Stimulated activated naive CD4-positive, alpha-beta T cell (primary cell): ENCODE results near the gene LAMB4.

Experiments used
- DNase-seq, 6 experiments: peaks; one replicate each; lab custom pipeline; 2025; lab: John Stamatoyannopoulos, UW

The LAMB4 gene

DNA sequence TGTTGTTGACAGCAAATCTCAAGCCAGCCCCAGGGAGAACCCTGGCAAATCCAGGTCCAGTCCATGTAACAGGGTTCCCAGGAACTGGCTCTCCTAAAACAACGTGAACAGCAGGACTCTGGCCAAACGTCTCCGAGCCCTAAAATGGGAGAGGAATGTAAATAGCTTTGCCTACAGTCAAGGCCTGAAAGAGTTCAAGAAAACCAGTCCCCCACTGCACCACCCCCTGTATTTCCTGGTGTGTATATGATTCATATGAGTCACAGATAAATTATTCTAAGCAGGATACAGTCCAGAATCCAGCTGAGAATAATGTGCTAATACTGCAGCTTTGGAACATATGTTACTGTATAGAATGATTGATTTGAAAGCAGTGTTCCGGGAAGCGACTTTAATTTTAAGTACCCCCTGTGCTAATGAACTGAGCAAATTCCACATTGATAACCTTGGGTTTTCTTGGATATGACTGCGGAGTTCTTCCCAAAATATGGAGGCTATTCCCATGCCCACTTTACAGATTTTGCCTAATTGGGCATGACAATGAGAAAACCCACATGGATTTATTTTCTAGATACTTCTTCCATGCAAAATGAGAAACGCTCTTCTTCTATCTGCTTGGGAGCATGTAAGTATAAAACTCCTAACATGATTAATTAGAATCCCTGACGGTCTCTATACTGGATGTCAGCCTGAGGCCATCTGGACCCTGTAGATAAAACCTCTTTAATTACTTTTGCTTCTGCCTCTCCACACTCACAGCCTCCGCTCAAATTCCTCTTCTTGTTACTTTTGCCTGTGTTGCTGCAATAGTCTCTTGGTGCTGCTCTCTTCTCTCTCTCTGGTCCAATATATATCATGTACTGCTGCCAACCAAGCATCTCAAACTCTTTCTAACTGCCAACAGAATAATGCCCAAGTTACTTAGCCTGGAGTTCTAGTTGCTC is 50.2 kb downstream of the LAMB4 start:
- DNase-seq, result no peak

DNA sequence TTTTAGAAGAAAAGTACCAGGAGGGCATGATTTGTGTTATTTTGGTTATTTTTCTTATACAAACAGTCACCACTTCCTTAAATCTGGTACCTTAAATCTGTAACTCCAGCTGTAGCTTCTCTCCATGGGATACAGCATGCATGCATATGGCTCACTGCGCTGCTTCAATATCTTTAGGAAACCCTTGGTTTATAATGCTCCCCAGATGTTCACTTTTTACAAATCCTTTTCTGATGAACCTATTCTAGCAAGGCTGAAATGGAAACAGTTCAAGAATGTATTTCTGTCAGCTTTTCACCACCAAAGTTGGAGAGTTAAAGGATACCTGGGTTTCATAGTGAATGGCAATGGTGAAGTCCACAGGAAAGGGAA is 50.9 kb downstream of the LAMB4 start:
- no peak for DNase-seq

DNA sequence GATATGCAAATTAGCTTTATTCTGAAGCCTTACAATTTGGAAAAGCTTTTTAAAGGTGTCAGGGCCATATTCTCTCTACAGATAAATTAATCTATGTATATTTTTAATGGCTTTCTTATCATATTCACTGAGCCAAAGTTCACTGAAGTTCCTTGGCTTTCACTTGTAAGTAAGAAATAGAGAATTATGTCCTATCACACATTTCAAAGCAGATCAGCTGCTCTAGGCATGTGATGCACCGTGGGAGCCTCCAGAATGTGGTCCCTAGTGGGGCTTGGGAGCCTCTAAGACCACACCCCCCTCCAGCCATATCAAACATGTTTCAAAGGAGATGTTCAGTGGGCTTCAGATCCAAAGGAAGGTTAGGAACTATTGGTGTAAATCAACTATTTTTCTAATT is 51.5 kb downstream of the LAMB4 start:
- no peak for DNase-seq

DNA sequence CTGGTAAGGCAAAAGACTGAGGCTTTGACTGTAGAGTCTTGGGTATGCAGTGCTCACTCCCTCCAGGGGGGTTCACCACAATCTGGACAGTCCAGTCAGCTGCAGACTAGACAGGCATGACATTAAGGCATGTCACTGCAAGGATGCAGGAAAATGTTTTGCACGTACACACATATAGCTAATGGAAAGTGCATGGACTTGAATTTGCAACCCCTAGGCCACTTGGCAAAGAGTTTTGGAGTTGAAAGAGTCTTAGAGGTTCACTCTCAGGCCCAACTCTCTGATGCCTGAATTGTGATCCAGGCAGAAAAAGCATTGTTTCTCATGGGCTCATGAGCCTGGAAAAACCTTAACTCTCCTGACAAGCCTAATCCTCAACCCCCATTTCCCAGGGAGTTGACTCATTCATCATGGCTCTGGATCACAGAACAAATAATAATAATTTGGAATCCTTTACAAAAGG is 51.9 kb downstream of the LAMB4 start:
- no peak for DNase-seq

DNA sequence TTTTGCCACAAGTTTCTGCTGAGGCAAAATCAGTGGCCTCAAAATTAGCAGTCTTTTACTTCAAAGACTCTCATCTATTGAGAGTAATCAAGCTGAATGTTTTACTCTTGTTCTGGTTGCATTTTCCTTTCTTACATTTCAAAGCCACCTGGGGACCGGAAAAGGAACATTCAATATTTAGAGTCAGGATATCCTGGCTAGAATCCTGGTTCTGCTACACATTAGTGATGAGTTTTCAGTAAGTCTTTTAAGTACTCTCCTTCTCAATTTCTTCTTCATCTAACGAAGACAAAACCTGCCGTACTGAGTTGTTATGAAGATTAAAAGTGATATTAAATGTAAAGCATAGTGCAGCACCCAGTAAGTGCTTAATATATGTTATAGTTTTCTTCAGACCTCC is 52.5 kb downstream of the LAMB4 start:
- no peak for DNase-seq

DNA sequence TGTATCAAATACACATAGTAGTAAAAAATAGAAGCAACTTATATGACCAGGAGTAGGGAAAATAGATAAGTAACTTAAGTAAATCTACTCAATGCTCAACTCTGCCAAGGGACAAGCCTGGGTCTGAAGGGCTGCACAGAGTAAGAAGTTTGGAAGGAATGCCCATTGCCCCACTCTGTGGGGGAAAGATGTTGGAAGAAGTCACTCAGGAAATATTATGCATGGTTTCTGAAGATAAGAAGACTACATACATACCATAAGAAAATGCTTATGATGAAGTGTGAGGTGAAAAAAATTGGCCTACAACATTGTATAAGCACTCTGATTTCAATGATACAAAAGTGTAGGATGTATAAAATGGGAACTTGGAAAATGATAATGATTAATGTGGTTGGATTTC is 54.0 kb downstream of the LAMB4 start:
- DNase-seq, result no peak

DNA sequence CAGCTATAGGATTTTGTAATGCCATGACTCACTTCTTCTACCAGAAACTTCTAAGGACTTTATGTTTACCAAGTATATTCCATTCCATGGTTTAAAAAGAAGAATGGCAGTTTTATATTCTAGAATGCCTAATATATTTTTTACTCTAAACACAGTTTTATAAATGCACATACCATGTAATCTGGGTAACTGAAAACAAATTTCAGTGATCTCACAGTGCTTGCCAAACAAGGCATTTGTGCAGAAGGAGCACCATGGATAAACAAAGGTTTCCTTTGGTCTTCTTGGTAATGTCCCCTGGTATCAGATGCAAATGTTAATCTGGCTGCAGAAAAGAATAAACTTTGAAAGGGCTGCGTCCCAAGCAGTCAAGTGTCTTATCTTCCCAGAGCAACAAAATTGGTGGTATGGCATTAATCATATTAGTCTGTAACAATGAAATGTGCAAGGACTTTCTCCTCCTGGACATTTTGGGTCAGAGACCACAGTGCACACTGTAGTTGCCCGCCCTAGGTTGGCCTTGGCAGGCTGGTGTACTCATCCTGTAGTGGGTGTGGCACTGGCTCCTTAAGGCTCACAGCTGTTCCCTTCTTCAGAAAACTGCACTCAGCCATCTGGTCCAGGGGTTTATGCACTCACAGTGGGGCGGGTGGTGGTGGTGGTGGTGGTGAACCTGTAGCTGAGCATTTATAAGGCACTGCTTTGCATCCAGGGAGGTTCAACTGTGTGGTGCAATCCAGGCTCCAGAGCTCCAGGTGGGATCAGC is 56.7 kb downstream of the LAMB4 start:
- DNase-seq, result no peak

DNA sequence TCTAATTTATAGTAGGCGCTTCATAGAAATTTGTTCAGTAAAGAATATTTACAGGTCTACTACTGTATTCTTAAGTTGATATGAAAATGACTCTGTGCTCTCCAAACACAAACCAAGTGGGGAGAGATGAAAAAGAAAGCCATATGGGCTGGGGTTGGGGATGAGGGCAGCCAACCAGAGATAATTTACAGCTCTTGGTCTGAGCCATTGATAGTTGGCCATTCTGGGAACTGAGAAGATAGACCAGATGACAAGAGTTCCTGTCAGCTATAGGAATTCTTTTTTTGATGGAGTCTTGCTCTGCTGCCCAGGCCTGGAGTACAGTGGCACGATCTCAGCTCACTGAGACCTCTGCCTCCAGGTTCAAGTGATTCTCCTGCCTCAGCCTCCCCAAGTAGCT is 57.4 kb downstream of the LAMB4 start:
- no peak for DNase-seq

DNA sequence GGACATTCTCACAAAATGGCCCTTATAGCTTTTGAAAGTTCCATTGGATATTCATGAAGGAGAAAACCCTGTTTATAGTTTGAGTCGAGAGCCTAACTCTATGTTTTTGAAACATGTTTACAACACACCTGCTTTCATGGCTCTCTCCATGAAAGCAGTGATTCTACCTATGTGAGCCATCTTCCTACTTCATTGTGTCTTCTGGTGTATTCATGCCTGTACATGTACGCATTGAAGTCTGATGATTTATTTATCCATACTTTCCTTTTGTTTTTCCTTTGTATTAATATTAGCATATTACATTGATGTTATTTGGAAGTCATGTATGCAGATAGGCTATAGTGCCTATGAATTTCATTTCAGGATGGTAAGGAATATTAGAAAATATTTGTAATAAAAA is 58.0 kb downstream of the LAMB4 start:
- no peak for DNase-seq

DNA sequence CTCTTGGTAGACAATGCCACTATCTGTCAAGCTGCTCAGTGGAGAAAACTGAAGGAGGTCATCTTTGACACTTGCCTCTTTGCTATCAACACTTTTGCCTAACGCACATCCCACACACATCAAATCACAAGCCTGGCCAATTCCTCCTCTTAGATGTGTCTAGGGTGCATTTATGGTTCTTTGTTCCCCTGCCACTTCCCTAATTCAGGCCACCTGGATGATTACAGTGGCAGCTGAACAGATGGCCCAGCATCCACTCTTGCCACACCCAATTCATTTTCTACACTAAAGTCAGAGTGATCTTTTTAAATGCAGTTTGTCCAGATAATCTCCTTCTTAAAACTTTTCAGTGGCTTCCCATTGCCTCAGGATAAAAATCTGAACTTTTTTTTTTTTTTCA is 58.6 kb downstream of the LAMB4 start:
- no peak for DNase-seq

DNA sequence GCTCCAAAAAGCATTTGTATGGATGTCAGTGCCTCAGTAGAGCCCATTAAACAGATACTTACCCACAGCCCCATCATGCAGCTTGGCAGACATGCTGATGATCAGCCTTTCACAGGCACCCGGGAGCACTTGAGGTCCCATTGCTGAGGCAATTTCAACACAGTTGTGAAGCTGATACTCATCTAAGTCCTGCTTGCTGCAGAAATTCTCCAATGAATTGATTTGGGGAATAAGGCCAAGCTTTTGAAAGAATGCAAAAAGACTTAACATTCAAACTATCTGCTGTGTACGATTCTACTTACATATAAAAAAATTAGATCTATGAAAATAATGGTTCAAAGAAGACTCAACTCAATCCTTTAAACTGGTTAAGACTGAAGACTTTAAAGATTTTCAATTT is 60.5 kb downstream of the LAMB4 start:
- DNase-seq, result no peak

DNA sequence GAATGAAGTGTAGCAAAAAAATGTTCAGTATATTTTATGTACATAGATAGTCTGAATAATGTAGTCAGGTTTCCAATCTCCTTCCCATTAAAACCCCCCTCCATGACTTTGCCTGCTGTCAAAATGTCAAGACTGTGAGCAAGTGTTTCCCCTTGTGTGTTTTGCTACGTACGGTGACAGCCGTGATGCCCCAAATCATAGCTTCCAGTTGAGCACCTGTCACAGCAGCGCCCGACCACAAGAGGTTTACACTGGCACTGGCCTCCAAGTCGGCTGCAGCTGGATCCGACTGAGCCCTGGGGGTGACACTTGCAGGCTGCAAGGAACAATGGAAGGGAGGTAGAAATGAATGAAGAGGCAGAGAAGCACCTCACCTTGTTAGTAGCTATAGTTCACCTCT is 62.3 kb downstream of the LAMB4 start:
- DNase-seq, result no peak

DNA sequence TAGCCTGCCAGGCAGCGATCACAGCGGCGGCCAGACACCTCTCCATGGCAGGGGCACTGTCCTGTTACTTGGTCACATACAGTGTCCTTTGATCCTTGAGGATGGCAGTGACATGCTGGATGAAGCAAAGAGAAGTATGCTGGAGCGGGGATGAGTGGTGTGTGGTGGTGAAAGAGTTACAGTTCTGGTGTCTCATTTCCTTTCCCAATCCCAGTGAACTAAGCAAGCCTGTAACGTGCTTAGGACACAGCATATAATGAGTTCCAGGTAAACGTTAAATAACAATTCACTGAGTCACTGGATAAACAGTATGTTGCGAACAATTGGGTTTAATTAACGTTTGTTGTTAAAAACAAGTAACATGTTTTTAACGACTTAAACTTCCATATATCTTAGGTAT is 63.7 kb downstream of the LAMB4 start:
- DNase-seq, result no peak

DNA sequence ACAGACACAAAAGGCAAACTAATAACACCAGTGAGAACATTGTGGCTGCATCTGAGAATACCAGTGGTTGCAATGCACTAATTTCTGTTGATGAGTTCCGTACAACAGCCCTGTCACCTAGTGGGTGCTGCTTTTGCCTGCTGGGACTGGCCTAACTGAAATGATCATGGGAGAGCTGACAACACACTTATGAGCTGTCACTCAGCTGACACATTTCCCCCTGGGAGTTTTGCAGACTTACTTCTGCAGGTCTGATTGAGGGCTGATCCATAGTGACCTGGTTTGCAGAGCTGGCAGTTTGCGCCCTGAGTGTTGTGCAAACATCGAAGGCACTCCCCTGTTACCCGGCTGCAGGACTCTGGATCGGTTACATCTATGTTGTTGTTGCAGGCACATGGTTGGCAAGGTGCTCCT is 66.6 kb downstream of the LAMB4 start:
- no peak for DNase-seq

DNA sequence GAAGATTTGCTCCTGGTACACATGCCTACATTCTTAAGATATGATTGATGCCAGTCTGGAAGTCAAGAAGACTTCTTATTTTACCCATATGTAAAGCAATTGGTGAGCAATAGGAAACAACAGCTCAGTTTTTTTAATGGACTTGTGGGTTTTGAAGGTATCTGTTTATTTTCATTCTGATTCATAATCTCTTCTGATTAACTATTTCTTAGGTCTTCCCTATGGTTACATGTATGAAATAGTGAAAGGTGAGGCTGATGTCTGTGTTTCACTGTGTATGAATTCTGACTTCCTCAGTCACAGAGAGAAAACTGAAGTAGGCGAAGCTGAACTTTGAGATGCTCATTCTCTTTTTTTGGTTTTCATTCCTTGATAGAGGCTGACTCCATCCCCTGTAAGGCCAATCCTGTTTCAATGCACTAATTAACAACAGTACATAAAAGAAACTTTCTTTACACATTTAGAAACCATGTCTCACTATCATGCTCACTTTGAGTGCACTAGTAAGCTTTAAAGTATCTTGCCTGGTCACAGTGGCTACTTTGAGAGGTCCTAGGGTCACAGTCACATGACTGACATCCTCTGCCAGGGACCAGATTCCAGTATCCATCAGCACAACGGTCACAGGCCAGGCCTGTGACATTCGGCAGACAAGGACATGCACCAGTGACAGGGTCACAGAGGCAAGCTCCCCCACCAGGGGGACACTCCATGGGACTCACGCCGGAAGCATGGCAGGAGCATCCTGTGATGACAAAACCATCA is 67.7 kb downstream of the LAMB4 start:
- DNase-seq, result no peak

DNA sequence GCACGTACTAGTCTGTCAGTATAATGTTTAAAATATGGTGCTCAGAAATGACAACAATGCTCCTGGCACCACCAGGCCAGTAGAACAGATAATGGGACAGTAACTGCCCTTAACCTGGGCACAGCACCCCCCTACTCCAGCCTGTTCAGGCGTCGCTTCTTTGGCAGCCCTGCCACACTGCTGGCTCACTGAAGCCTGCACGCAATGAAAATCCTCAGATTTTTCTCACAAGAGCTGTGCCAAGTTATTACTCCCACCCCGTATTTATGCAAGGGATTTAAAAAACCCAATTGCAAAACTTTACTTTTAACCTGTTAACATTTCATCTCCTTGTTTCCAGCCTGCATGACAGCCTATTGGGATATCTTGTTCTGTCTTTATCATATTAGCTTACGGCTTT is 70.6 kb downstream of the LAMB4 start:
- DNase-seq, result no peak

DNA sequence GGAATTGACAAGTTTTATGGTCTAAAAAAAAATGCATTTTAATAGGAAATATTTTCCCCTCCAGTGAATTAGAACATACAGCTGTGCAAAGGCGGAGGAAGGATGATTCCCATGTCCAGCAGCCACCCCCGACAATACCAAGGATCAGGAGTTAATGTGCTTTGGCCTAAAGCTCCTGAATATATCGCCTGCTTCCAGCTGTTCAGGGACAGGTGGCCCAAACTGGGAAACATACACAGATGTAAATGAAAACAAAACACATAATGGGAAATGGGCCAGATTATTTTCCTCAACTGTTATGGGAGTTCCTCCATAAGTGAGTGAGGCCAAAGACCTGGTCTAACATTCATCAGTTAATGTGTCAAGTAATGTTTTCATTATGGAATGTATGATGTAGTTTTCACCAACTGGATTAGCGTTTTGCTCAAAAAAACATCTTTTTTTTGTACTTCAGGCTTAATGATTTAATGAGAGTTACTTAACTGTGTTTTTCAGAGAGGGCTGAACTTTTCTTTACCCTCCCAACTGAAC is 72.1 kb downstream of the LAMB4 start:
- DNase-seq, result no peak

DNA sequence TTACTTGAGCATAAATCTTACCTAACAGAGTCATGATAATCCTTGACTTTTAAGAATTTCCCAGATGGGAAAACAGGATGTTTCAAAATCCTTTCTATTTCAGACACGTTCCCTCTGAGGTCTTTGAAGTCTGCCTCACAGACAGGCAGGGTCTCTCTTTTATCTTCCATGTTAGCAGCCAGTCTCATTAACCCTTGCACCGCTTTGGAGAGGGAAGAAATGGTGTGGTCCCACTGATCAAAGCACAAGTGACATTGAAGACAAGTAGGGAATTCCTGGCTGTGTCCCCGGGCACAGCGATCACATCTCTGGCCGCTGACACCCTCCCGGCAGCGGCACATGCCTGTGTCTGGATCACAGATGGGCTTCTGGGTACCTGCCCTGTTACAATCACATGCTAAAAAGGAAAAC is 74.5 kb downstream of the LAMB4 start:
- no peak for DNase-seq

DNA sequence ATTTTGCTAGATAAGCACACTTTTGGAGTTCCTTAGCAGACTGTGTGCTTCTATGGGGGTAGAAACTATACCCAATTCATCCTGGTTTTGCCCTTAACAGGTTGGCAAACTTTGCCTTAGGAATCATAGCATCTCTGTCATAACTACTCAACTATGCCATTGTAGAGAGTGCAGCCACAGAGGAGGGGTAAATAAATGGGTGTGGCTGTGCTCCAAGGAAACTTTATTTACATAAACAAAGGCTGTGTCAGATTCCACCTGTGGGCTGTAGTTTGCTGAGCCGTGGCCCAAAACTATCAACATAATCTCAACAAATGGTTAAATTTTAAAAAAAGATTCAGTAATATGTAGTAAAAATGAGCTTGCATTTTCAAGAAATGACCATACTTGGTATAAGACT is 75.6 kb downstream of the LAMB4 start:
- no peak for DNase-seq

DNA sequence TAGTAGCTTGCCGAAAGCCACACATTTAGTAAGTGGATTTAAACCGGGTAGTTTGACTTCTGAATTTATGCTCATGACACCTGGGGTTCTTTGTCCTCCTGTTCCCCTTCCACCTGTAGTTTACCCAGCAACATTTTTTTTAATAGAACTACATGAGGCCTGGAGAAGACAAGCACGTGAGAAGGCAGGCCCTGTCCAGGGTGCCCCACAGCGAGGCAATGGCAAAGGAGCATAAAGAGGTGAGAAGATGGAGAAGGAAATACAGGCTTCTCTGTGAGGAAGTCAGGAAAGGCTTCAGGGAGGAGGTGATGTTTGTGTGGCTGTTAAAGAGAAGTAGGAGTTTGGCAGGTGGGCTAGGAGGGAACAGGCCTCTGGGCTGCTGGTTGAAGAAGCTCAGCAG is 76.9 kb downstream of the LAMB4 start:
- no peak for DNase-seq

DNA sequence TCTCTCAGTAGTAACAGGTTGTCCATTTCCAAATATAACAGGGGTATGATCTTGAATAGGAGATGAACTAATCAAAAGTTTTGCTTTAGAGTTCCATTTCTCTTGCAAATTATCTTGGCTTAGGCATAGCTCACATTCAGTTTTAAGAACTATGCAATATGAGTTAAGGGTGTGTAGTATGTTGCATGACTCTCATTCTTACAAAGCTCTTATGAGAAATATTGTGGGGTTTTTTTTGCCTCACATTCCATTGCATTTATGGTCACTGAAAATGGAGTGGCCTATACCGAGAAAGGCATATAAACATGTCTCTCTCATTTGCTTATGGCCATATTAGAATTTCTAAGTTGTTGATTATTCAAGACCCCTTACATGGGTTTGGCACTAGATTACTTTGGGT is 78.7 kb downstream of the LAMB4 start:
- DNase-seq, result no peak

DNA sequence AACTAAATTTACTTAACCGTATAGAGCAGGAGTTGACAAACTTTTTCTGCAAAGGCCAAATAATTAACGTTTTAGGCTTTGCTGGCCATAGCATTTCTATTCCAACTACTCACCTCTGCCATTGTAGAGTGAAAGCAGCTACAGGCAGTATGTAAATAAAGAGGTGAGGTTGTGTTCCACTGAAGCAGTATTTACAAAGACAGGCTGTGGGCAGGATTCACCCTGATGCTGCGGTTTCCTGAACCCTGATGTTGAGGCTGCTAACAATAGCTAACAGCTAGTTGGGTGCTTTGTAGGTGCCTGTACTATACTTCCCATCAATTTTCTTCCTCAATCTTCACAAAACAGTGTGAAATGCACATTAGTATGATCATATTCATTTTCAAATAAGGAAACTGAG is 80.2 kb downstream of the LAMB4 start:
- DNase-seq, result peak in 2 of 6 experiments; percentile 5
